Pancreas (tissue), 10 donors: ENCODE measurements around the gene PDCD7. TPM values are rescaled to one million over a fixed set of nuclear protein-coding genes. Genes with fewer than 3 reads are reported as not detected.
"Not testable (repeated sequence)": the region's sequence is repeated elsewhere in the genome, so short reads cannot be mapped to it uniquely, and the experiment has no call there.

Experiments used
- ATAC-seq, 4 donors: fragments of 200-7000 bp; cut with Tn5 transposase; one replicate each; pipeline versions ENCODE4 v1.8.0 to v1.9.1; 2020; ENCODE audit warnings: mild to moderate bottlenecking in 4 of 4, moderate library complexity in 4 of 4
- DNase-seq, 6 donors: peaks; one replicate each; pipeline ENCODE4 v3.0.0-alpha.2; 2020
- FAIRE-seq: peaks from 2 replicates; lab custom pipeline; 2012; peaks lifted over from hg19 to GRCh38; lab: Jason Lieb, UNC
- H3K27ac ChIP-seq, 4 donors: fragments of 200-600 bp; sonication (generic); 1 replicate in 3 of 4; 2 replicates in 1 of 4; pipeline versions ENCODE4 v1.5.0 to v1.8.0; 2020
- H3K27me3 ChIP-seq, 4 donors: fragments of 200-600 bp; one replicate each; pipeline ENCODE4 v1.8.0; 2021
- H3K36me3 ChIP-seq, 3 donors: fragments of 200-600 bp; sonication (generic) in 1 of 3; one replicate each; pipeline versions ENCODE4 v1.5.0 to v1.8.0; 2020 to 2021
- H3K4me1 ChIP-seq, 3 donors: fragments of 200-600 bp; one replicate each; pipeline ENCODE4 v1.8.0; 2021
- H3K4me3 ChIP-seq, 4 donors: fragments of 200-600 bp; sonication (generic) in 2 of 4; one replicate each; pipeline versions ENCODE4 v1.5.0 to v1.8.0; 2020 to 2021
- H3K9me3 ChIP-seq, 4 donors: fragments of 200-600 bp; one replicate each; pipeline ENCODE4 v1.8.0; 2021
- CTCF ChIP-seq, 4 donors: fragments of 200-600 bp; sonication (generic) in 3 of 4; IDR thresholded peaks; one replicate each; pipeline versions ENCODE4 v1.5.0 to v1.8.0; 2021; ENCODE audit warnings: antibody characterized with exemption in 4 of 4
- WGBS, 2 donors: extraction: QIAGEN DNeasy Blood & Tissue Kit; methylation state at CpG; one replicate each; pipeline ENCODE4 v1.1.7; 2013; 5-methylcytosine and 5-hydroxymethylcytosine counted together
- intact Hi-C, 3 donors: fragments of 100-400 bp; cut with DNase I; formaldehyde crosslinking; loops; one replicate each; pipeline versions ENCODE4 v1.11.1 to v1.14.2; 2022
- polyA plus RNA-seq, 2 donors: library from polyadenylated mRNA; stranded (reverse); fragments of 200-250 nt; gene quantifications; one replicate each; pipeline ENCODE4 v1.2.3, GENCODE V29; 2013
- total RNA-seq, 6 donors: library from RNA; stranded (reverse); fragmentation: NEBNext Ultra II Directional in 4 of 6; extraction: Animal tissue kit (Norgen Biotek cat#: 25700) in 4 of 6; gene quantifications; one replicate each; pipeline versions ENCODE4 v1.2.1 to v1.2.4, GENCODE V29; 2021 to 2023
- donor health status: healthy with polysubstance abuse.
- donor health status: DM: no; HTN: no; CAD: no; lungs with moderate emphysema.
- donor health status: DM: no; HTN: no; CAD: no.
- donor health status: control.
- donor health status: control.
- donor health status: Bipolar disorder and iron deficiency.
- donor health status: DM: yes; HTN: yes; CAD: no.
- donor health status: DM: no; HTN: no; CAD: no.
- donor health status: DM: no; HTN: no; CAD: no.
- donor health status: DM: yes; HTN: yes; CAD: no.

PDCD7 gene
- total and polyA plus RNA-seq, 8 donors, result 7.3 to 13.1 (median 9.3) TPM

GRCh38 chr15:65101891-65102708 is 31.5 kb downstream of the PDCD7 start:
- peak in 1 of 4 donors; percentile 4 for TF ChIP-seq CTCF (IDR thresholded peaks at IDR 0.05)
- ATAC-seq, result peak in 1 of 4 donors; percentile 24
- Histone ChIP-seq H3K4me1 (no peaks in the 10 kb centered on the region), H3K9me3 (no peaks in the 10 kb centered on the region), H3K36me3 (peaks cover 0 to 22% (median 2%) of the 10 kb centered on the region in 3 donors), H3K27ac (no peak overlapping the region), H3K27me3 (no peaks in the 10 kb centered on the region), H3K4me3 (no peak overlapping the region)
- FAIRE-seq, result no peak
- intact Hi-C loops, result no loop called here
- 84% methylated on average over 64 to 75 of the region's 75 CpGs for WGBS, 2 donors
- peak in 2 of 6 donors; percentile 50 to 68 for DNase-seq

- peak in 3 of 4 donors; percentile 53 to 72 (median 56) for ATAC-seq
- no peak for FAIRE-seq
- no peak overlapping the region for H3K27ac ChIP-seq
- DNase-seq, result peak in 4 of 6 donors; percentile 33 to 74 (median 38)
- H3K36me3 ChIP-seq, result peaks cover 0 to 22% (median 2%) of the 10 kb centered on the region in 3 donors
- peak; percentile 34 to 52 (median 48) for TF ChIP-seq CTCF (IDR thresholded peaks at IDR 0.05)
- intact Hi-C loops, result no loop called here
- H3K9me3 ChIP-seq, result no peaks in the 10 kb centered on the region
- H3K27me3 ChIP-seq, result no peaks in the 10 kb centered on the region
- H3K4me1 ChIP-seq, result no peaks in the 10 kb centered on the region
- WGBS, 2 donors, result 51 to 67% methylated on average over 9 of the region's 9 CpGs
- H3K4me3 ChIP-seq, result no peak overlapping the region
These were observed 32.2 kb downstream of the PDCD7 start for GRCh38 chr15:65101411-65101890.

- peak in 1 of 6 donors; percentile 39 for DNase-seq
- no peaks in the 10 kb centered on the region for H3K4me1 ChIP-seq
- intact Hi-C loops, result no loop called here
- TF ChIP-seq CTCF (IDR thresholded peaks at IDR 0.05), result no peak
- FAIRE-seq, result no peak
- no peak overlapping the region for H3K27ac ChIP-seq
- 79 to 88% methylated on average over 7 of the region's 7 CpGs for WGBS, 2 donors
- no peaks in the 10 kb centered on the region for H3K27me3 ChIP-seq
- H3K9me3 ChIP-seq, result no peaks in the 10 kb centered on the region
- ATAC-seq, result no peak
- H3K4me3 ChIP-seq, result no peak overlapping the region
- peaks cover 0 to 12% (median 2%) of the 10 kb centered on the region in 3 donors for H3K36me3 ChIP-seq
These were observed 33.2 kb downstream of the PDCD7 start for GRCh38 chr15:65100442-65100841.

- 92 to 93% methylated on average over 10 of the region's 10 CpGs for WGBS, 2 donors
- H3K9me3 ChIP-seq, intact Hi-C loops, H3K4me1 ChIP-seq, H3K27ac ChIP-seq, H3K27me3 ChIP-seq, FAIRE-seq, H3K4me3 ChIP-seq, ATAC-seq: not testable (repeated sequence)
- DNase-seq, result peak in 1 of 6 donors; percentile 4
- H3K36me3 ChIP-seq, result peaks cover 0 to 10% (median 2%) of the 10 kb centered on the region in 3 donors
These were observed 33.8 kb downstream of the PDCD7 start for GRCh38 chr15:65099801-65100200.

GRCh38 chr15:65099336-65099735 is 34.3 kb downstream of the PDCD7 start:
- FAIRE-seq (no peak), DNase-seq (peak in 1 of 6 donors; percentile 14), ATAC-seq (no peak)
- no peaks in the 10 kb centered on the region for H3K4me1 ChIP-seq
- peaks cover 0 to 10% (median 2%) of the 10 kb centered on the region in 3 donors for H3K36me3 ChIP-seq
- no peak for TF ChIP-seq CTCF (IDR thresholded peaks at IDR 0.05)
- no peaks in the 10 kb centered on the region for H3K27me3 ChIP-seq
- H3K27ac ChIP-seq, result no peak overlapping the region
- H3K9me3 ChIP-seq, result no peaks in the 10 kb centered on the region
- intact Hi-C loops, result no loop called here
- no peak overlapping the region for H3K4me3 ChIP-seq
- 92 to 94% methylated on average over 5 of the region's 5 CpGs for WGBS, 2 donors
